Type B pancreatic cell (in vitro differentiated cells): ENCODE results near the gene VDR. TPM values are rescaled to one million over a fixed set of nuclear protein-coding genes. Genes with fewer than 3 reads are reported as not detected.

Experiments used
- DNase-seq: peaks from one replicate; pipeline ENCODE4 v3.0.0; 2021; ENCODE audit warnings: mixed read lengths; ENCODE audit not compliant: unreplicated experiment; ENCODE audit errors: extremely low spot score
- H3K27ac Mint-ChIP-seq: 2 replicates; pipeline ENCODE4 v1.8.0; 2021; ENCODE audit warnings: mild to moderate bottlenecking, mixed read lengths
- H3K27me3 Mint-ChIP-seq: 2 replicates; pipeline ENCODE4 v1.8.0; 2021; ENCODE audit warnings: mixed read lengths
- H3K36me3 Mint-ChIP-seq: 2 replicates; pipeline ENCODE4 v1.8.0; 2021; ENCODE audit warnings: mixed read lengths
- H3K4me1 Mint-ChIP-seq: one replicate; pipeline ENCODE4 v1.8.0; 2021; ENCODE audit warnings: mixed read lengths; ENCODE audit not compliant: unreplicated experiment
- H3K4me3 Mint-ChIP-seq: 2 replicates; pipeline ENCODE4 v1.8.0; 2021; ENCODE audit warnings: mild to moderate bottlenecking, mixed read lengths
- H3K9me3 Mint-ChIP-seq: 2 replicates; pipeline ENCODE4 v1.8.0; 2021; ENCODE audit warnings: mixed read lengths
- total RNA-seq: library from RNA; stranded (reverse); gene quantifications from 2 replicates; pipeline ENCODE4 v1.2.1, GENCODE V29; 2021; ENCODE audit warnings: low replicate concordance
- TF ChIP-seq, protein P1 (sequence below): fragments of 200-600 bp; sonication (generic); conservative IDR thresholded peaks from 2 replicates; pipeline ENCODE4 v1.5.0; 2021; ENCODE audit warnings: antibody characterized with exemption, mild to moderate bottlenecking

Gene VDR
- total RNA-seq, 1 donor from 2014 or later: 0.77 TPM

DNA sequence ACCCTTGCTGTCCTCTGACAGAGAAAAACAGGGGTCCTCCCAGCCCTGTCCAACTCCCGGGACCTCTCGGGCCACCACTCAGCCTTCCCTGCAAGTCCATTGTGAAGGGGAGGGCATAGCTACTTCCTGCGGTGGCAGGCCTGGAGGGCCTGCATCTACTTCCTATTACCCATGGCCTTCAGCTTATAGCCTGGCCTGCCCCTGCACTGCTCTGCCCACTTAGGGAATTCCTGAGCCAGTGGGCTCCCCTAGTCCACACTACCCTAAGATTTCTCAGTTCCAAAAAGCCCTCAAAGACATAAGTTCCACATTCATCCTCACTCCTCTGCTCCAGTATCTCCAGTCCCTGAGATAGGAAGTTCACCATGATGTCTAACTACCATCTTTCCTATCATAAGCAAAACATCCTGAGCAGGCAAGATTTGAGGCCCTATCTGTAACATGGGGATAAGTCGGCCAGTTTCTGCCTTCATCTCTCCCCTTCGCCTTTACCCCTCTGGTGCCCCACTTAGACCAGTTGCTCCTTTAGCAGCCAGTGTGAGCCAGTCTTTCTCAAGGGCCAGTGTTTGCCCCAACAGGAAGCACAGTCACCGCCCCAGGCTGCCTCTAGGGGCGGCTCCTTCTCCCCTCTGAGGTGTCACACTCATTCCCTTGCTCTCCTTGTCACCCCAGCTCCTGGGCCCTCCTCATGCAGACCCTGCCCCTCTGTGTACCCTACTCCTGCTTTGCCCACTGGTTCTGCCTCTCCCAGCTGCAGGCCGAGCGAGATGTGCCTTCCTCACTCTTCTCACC lies 96.0 kb downstream of the VDR start:
- peaks cover 64% of the 10 kb centered on the region for H3K4me1 Mint-ChIP-seq
- H3K4me3 Mint-ChIP-seq: peak overlapping the region; percentile 2
- no peaks in the 10 kb centered on the region for H3K9me3 Mint-ChIP-seq
- H3K36me3 Mint-ChIP-seq: no peaks in the 10 kb centered on the region
- no peak for DNase-seq
- H3K27ac Mint-ChIP-seq: no peak overlapping the region
- no peaks in the 10 kb centered on the region for H3K27me3 Mint-ChIP-seq
- TF ChIP-seq, protein P1, sequence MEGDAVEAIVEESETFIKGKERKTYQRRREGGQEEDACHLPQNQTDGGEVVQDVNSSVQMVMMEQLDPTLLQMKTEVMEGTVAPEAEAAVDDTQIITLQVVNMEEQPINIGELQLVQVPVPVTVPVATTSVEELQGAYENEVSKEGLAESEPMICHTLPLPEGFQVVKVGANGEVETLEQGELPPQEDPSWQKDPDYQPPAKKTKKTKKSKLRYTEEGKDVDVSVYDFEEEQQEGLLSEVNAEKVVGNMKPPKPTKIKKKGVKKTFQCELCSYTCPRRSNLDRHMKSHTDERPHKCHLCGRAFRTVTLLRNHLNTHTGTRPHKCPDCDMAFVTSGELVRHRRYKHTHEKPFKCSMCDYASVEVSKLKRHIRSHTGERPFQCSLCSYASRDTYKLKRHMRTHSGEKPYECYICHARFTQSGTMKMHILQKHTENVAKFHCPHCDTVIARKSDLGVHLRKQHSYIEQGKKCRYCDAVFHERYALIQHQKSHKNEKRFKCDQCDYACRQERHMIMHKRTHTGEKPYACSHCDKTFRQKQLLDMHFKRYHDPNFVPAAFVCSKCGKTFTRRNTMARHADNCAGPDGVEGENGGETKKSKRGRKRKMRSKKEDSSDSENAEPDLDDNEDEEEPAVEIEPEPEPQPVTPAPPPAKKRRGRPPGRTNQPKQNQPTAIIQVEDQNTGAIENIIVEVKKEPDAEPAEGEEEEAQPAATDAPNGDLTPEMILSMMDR: peak; percentile 35

DNA sequence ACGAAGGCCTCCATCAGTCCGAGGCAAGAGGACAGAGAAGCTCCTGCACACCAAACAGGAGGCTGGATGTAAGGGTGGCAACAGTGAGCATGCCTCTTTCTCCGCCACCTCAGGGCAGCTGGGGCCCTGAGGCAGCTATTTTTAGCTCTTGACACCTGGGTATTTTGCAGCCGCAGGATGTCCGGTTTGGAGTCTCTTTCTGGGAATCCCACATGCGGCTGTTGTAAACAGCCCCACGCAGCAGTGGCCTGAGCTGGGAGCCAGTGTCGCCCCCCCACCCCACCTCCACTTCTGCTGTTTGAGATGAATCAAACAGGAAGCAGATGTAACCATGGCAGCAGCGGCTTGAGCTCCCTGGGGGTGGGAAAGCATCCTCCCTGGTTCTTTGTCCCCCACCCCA lies 96.7 kb downstream of the VDR start:
- H3K27me3 Mint-ChIP-seq: no peaks in the 10 kb centered on the region

DNA sequence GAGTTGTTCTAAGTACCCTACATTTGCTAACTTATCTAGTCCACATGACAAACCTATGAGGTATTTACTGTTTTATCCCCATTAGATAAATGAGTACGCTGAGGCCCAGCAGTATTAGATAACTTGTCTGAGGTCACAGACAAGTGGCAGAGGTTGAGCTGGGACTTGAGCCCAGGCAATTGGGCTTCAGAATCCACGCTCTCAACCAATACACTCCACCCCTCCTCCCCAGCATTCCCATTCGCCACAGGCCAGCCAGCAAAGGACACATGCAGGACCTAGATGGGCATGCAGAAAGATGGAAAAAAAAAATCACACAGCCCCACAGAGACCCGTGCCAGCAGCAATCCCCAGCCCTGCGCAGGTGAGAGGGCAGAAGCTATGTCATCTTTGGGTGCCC lies 97.5 kb downstream of the VDR start:
- Mint-ChIP-seq H3K9me3 (no peaks in the 10 kb centered on the region), H3K4me1 (peaks cover 59% of the 10 kb centered on the region), H3K27me3 (no peaks in the 10 kb centered on the region), H3K36me3 (no peaks in the 10 kb centered on the region), H3K4me3 (no peak overlapping the region), H3K27ac (no peak overlapping the region)
- TF ChIP-seq, protein P1: no peak
- DNase-seq: no peak

More for the DNA sequence above, 96.7 kb downstream of the VDR start:
- TF ChIP-seq, protein P1: no peak
- Mint-ChIP-seq H3K4me3 (no peak overlapping the region), H3K9me3 (no peaks in the 10 kb centered on the region), H3K4me1 (peaks cover 63% of the 10 kb centered on the region), H3K27ac (no peak overlapping the region), H3K36me3 (no peaks in the 10 kb centered on the region)
- DNase-seq: no peak

DNA sequence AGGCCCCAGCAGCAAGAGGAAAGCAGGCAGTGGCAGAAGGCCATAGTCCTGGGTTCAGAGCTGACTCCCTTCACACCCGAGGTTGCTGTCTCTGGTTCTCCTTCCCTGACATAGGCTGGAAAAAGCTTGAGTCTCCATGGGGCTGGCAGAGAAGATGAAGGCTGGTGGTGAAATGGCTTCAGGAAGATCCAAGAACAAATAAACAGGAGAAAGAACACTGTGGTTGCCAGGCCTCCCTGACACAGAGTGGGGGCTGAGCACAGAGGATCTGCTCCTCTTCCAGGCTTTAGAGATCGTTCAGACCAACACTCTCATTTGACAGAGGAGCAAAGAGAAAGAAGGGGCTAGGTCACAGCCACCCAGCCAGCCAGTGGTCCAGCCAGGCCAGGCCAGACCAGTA lies 99.4 kb downstream of the VDR start:
- H3K4me1 Mint-ChIP-seq: peaks cover 53% of the 10 kb centered on the region
- no peaks in the 10 kb centered on the region for H3K9me3 Mint-ChIP-seq
- TF ChIP-seq, protein P1: no peak
- no peaks in the 10 kb centered on the region for H3K27me3 Mint-ChIP-seq
- no peak overlapping the region for H3K27ac Mint-ChIP-seq
- DNase-seq: no peak
- no peaks in the 10 kb centered on the region for H3K36me3 Mint-ChIP-seq
- no peak overlapping the region for H3K4me3 Mint-ChIP-seq

DNA sequence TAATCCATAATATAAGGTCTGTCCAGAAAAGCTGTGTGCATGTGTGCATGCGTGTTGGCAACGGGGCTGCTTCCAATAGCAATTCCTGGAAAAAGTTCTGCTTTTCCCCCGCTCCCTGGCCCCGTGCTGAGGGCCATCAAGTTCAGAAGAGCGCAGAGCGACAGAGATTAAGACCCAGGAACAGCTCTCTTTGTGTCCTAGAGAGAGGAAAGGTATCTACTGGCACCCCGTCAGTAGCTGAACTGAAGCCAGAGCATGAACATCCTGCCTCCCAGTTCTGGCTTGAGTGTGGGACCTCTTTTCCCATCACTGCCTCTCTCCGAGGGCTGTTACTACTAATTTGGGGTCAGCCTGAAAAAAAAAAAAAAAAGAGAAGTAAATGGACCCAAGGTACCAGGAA lies 100.6 kb downstream of the VDR start:
- Mint-ChIP-seq H3K36me3 (no peaks in the 10 kb centered on the region), H3K27me3 (no peaks in the 10 kb centered on the region), H3K4me3 (no peak overlapping the region), H3K27ac (no peak overlapping the region), H3K4me1 (peaks cover 50% of the 10 kb centered on the region), H3K9me3 (no peaks in the 10 kb centered on the region)
- no peak for DNase-seq
- TF ChIP-seq, protein P1: no peak
